ENCODE data around the gene SHC1. TPM values are rescaled to one million over a fixed set of nuclear protein-coding genes. Genes with fewer than 3 reads are reported as not detected.

SHC1 gene
- total and polyA plus RNA-seq, 2 donors (not counting 1 experiment from before 2014, with no cell fraction given): 50.1 to 61.4 TPM

- intact Hi-C loops (cut with micrococcal nuclease): loop anchor here (1.0 to 2.0 kb wide), 10 partner anchors 12 to 459 kb away; partner anchors contain the start of genes ADAM15, CKS1B, FLAD1 and PBXIP1
- H3K9ac ChIP-seq (ENCODE audit: low read length): peak overlapping the region; percentile 69
- peak overlapping the region; percentile 88 to 89 for H3K27ac ChIP-seq (ENCODE audit: low read length in 2 of 2)
Observed at GRCh38 chr1:155017946-155018316, 47.4 kb upstream of the SHC1 start.

More at GRCh38 chr1:155017946-155018316, 47.4 kb upstream of the SHC1 start:
- Histone ChIP-seq H3K4me3 (ENCODE audit: control extremely low read depth in 1 of 5, extremely low read depth in 1 of 5, insufficient read depth in 1 of 5, low read depth in 2 of 5, low read length in 4 of 5) (peak overlapping the region; percentile 9 to 68 (median 49)), H3K9me3 (ENCODE audit: control extremely low read depth in 1 of 3, control insufficient read depth in 2 of 3, insufficient read depth in 1 of 3, low read length in 2 of 3) (peaks cover 0 to 2% (median 0%) of the 10 kb centered on the region in 3 donors), H3K4me1 (ENCODE audit: control insufficient read depth in 2 of 2, insufficient read depth in 2 of 2, low read length in 2 of 2) (peaks cover 47 to 61% of the 10 kb centered on the region in 2 donors), H3K27me3 (replicated peaks in 1 of 4; ENCODE audit: control extremely low read depth in 1 of 4, control insufficient read depth in 3 of 4, insufficient read depth in 4 of 4, low read length in 3 of 4) (no peaks in the 10 kb centered on the region), H3K79me2 (ENCODE audit: control insufficient read depth, insufficient read depth, low read length) (peaks cover 3% of the 10 kb centered on the region), H3K36me3 (replicated peaks in 1 of 2; ENCODE audit: control extremely low read depth in 1 of 2, control insufficient read depth in 1 of 2, extremely low read depth in 1 of 2, insufficient read depth in 2 of 2, low read length in 1 of 2) (peaks cover 0 to 19% of the 10 kb centered on the region in 2 experiments), H3K4me2 (replicated peaks; ENCODE audit: low read depth, low read length, poor library complexity, severe bottlenecking) (peak overlapping the region; percentile 92), H4K20me1 (ENCODE audit: control insufficient read depth, insufficient read depth, low read length, poor library complexity, severe bottlenecking) (peaks cover 10% of the 10 kb centered on the region), H2AFZ (ENCODE audit: insufficient read depth, low read depth, low read length, poor library complexity, severe bottlenecking) (peak overlapping the region; percentile 40)
- ChIA-PET CTCF (interaction anchor here (0.6 to 17.4 kb wide), 36 partner anchors 8 to 458 kb away, joined by 3 to 295 read pairs (median 6); partner anchors contain the start of genes ADAM15, CKS1B, FLAD1 and KRTCAP2), POLR2A (interaction anchor here (0.8 to 6.0 kb wide), 8 partner anchors 10 to 82 kb away, joined by 3 to 74 read pairs (median 7); partner anchors contain the start of genes CKS1B, PBXIP1, PMVK and ZBTB7B)
- no peaks in the 10 kb centered on the region for H3K9me3 Mint-ChIP-seq (ENCODE audit: insufficient read depth)
- ATAC-seq (ENCODE audit: low read depth) (no peak), DNase-seq (no peak)
- H3K4me3 Mint-ChIP-seq: peak overlapping the region; percentile 84
- TF ChIP-seq EZH2 (IDR thresholded peaks at IDR 0.05; ENCODE audit: borderline replicate concordance, insufficient read depth, low read depth, low read length, poor library complexity, severe bottlenecking) (no peak), CTCF (IDR thresholded peaks at IDR 0.05) (no peak)
- 62% methylated on average over 3 of the region's 6 CpGs for WGBS (ENCODE audit: insufficient coverage)
- H3K4me1 Mint-ChIP-seq: peaks cover 62% of the 10 kb centered on the region
- H3K27me3 Mint-ChIP-seq: no peaks in the 10 kb centered on the region
- peak overlapping the region; percentile 93 for H3K27ac Mint-ChIP-seq

Measured in B cell (primary cell).